GM18526 (cell line): ENCODE data around the gene ATXN7L1.

Experiments used
- POLR2A ChIP-seq: IDR thresholded peaks from 3 replicates; pipeline ENCODE4 v1.6.1; 2011; ENCODE audit not compliant: insufficient read length; ENCODE audit errors: extremely low read depth

The ATXN7L1 gene

DNA sequence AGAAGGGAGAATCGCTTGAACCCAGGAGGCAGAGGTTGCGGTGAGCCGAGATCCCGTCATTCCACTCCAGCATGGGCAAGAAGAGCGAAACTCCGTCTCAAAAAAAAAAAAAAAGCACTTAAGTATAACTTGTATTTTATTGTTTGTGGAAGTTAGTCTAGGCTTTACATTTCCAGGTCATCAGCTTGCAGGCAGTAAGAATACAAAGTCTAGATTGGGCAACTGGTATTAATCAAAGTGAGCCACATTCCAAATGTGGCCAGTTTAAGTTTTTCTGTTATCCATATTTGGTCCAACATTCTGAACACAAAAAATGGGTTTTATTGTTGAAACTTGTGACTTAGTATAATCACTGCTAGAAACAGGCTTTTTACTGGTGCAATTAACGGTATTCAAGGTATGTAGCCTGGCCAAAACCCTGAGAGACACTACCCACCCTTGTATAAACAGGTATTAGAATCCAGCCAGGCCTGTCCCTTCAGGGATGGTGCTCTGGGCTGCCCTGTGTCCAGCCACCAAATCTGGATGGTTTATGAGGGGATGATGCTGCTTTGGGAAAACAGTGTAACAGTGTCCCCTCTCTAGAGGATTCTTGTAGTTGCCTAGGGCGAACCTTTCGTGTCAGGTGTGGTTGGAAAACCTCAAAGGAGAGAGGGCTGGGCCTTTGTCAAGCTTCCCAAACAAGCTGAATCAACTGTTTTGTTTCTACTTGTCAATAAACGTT lies 173.0 kb downstream of the ATXN7L1 start:
- TF ChIP-seq POLR2A = no peak

DNA sequence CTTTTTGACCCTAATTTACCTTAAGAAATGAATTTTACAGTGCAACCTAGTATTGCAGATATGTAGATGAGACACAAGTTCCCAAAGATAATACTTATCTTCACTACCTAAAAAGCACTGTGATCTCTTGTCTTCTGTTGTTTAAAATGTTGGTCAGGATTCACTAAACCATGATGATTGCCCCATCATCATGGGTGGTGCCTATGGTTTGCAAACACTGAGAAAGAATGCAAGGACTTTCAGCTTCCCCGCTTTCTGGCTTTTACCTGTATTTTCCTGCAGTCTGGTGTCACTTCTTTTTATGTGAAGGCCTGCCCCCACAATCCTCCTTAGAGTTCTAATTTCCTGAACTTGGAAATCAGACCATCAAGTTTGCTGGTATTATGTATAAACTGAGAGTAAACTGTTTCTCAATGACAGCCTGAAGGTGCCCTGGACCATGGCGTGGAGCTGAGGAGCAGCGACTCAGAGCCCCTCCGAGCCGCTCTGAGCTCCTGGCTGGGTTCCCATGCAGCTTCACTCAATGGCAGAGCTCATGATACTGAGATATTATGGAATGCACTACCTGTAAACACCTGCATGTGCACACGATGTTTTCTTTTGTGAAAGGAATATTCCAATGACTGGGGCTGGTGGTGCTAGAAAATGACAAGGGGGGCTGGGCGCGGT lies 176.7 kb downstream of the ATXN7L1 start:
- TF ChIP-seq POLR2A = no peak

DNA sequence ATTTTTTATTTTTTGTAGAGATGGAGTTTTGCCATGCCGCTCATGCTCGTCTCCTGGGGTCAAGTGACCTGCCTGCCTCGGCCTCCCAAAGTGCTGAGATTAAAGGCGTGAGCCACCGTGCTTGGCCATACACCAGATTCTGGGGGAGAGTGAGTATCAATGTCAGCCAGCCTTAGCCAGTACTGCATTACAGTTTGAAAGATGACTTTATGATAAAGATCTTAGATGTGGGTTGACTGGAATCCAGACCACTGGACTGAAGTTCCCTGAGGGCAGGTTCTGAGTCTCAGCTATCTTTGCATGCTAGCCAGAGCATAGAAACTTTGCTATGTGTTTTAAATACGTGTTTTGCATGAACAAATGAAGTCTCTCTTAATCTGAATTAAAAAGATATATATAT lies 177.9 kb downstream of the ATXN7L1 start:
- TF ChIP-seq POLR2A = no peak

DNA sequence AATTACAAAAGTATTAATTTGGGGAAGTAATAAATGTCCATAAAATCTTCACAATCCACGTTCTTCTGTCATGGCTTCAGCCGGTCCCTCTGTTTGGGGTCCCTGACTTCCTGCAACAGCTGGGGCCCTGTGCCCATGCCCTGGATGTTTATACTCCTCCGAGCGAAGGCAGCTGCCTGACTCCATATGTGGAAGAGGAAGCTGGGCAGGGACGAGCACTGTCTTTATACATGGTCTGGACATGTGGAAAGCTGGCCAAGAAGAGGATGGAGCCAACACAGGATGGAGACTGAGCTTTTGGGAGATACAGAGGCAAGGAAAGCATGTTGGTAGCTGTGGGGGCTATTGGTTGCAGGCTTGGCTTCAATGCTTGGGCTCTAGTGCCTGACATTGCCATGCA lies 178.6 kb downstream of the ATXN7L1 start:
- TF ChIP-seq POLR2A = no peak

DNA sequence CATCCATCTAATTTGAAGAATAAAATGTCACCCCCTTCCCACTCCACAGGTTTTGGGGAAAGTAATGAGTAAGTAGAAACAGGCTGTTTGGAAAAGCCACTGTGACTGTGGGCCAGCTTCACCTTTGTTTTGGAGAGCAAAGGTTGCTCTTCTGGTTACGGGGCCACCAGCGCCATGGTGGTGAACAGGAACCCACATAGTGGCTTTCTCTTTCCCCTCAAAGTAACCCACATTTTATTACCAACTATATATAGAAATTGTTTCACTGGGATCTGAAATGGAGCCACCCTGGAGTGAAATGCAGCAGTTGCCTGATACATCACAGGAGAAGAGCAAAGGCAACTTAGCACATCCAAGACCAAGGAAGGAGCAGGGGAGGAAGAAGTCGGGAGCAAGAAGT lies 182.8 kb downstream of the ATXN7L1 start:
- no peak for TF ChIP-seq POLR2A

- no peak for TF ChIP-seq POLR2A
Observed at GRCh38 chr7:105691680-105692564, 184.5 kb downstream of the ATXN7L1 start.

GRCh38 chr7:105691082-105691679 lies 185.2 kb downstream of the ATXN7L1 start:
- no peak for TF ChIP-seq POLR2A

- TF ChIP-seq POLR2A = no peak
Observed at GRCh38 chr7:105690325-105690945, 186.0 kb downstream of the ATXN7L1 start.

GRCh38 chr7:105689067-105689819 lies 187.2 kb downstream of the ATXN7L1 start:
- no peak for TF ChIP-seq POLR2A

DNA sequence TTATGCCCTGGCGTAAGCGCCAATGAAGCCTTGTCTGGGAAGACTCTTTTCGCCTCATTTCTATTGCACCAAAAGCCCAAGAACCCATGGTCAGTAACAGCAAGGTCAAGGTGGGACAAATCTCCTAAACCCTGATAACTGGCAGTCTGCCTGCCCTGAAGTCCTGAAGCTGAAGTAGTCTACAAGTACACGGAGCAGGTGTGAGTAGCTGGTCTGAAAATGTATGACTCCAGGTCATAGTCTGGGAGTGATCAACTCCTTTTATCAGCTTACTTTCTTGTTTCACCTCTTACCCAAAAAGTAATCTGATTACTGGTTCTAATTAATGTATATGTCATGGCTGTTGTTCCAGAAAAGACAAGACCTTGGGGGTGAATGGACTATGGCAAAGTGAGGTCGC lies 187.8 kb downstream of the ATXN7L1 start:
- TF ChIP-seq POLR2A = no peak

DNA sequence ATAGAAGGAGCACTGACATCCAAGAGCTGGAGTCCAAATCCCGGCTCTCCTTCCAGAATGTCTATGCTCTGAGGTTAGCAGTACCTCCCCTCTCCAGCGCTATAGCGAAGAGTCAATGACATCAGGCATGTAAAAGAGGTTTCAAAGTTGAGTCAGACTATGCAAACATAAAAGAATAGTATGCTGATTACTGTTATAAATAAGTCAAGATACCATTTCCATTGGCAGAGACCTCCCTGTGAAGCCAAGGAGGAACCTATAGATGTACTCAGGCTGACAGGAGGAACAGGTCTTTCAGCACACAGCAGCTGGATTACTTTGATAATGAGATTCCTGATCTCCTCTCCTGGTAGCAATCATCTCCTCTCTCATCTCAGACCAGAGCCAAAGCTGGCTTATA lies 191.2 kb downstream of the ATXN7L1 start:
- no peak for TF ChIP-seq POLR2A

GRCh38 chr7:105682341-105683060 lies 193.9 kb downstream of the ATXN7L1 start:
- no peak for TF ChIP-seq POLR2A

DNA sequence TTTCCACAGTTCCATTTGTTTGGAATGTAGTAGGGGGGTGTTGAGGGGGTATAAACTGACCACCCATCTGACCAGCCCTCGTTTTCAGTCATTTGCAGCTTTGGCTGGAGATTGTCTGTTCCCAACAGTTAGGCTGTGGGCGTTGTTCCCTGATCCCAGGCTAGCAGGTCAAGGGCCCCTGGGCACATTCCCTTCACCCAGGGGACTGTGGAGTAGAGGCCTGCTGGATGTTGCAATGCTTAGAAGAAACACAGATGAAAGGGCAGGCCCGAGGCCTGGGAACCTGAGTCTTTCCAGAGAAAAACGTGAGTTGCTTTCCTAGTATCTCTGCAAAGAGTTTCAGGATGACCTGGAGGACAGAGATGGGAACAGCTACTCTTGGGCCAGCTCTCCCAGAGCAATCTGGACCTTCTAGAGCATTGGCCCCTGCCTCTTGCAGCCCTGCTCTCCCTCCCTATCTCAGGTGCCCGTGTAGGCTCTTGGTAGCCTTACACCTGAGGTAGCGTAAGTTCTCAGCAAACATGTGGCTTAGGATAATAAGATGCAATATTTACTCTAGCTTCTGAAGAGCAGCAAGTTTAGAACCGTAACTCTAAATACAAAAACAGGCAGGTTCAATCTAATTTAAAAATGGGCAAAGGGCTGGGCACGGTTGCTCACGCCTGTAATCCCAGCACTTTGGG lies 195.8 kb downstream of the ATXN7L1 start:
- TF ChIP-seq POLR2A = no peak
